GM12878 (cell line): Measurements from ENCODE around the gene CNR1. TPM values are rescaled to one million over a fixed set of nuclear protein-coding genes. Genes with fewer than 3 reads are reported as not detected.

Experiments used
- ATAC-seq: fragments of 200-7000 bp; cut with Tn5 transposase; 3 replicates; pipeline ENCODE4 v1.9.1; 2020; ENCODE audit warnings: mild to moderate bottlenecking, moderate library complexity
- BruUV-seq: library from RNA; stranded (reverse); fragments of 400-500 nt; replicated peaks from 2 replicates; lab custom pipeline; 2021; lab: Mats Ljungman, UMichigan
- CTCF ChIA-PET: fragments of 300-600 bp; sonication (Branson Sonifier 250); formaldehyde crosslinking; extraction: SDS; loops from one replicate; lab custom pipeline; 2021; ENCODE audit warnings: inconsistent platforms; lab: Yijun Ruan, JAX
- POLR2A ChIA-PET: fragments of 350-600 bp; formaldehyde crosslinking; extraction: SDS; loops from one replicate; lab custom pipeline; 2021; ENCODE audit warnings: inconsistent platforms; lab: Charles Lee
- RAD21 ChIA-PET: fragments of 300-600 bp; sonication (Branson Sonifier 250); formaldehyde crosslinking; loops from one replicate; lab custom pipeline; 2023; ENCODE audit warnings: antibody characterized with exemption; ENCODE audit not compliant: unreplicated experiment; lab: Charles Lee
- SMC1A ChIA-PET: fragments of 300-600 bp; sonication (Branson Sonifier 250); formaldehyde crosslinking; loops from one replicate; lab custom pipeline; 2023; ENCODE audit not compliant: unreplicated experiment, uncharacterized antibody; lab: Charles Lee
- DNase-seq: peaks from one replicate; pipeline ENCODE4 v3.0.0-alpha.2; 2011; ENCODE audit warnings: low read depth, low spot score
- FAIRE-seq: peaks from 3 replicates; lab custom pipeline; 2011; peaks lifted over from hg19 to GRCh38; lab: Jason Lieb, UNC
- H2AFZ ChIP-seq: 2 replicates; pipeline ENCODE4 v1.6.0; 2011; ENCODE audit warnings: low read depth, low read length, control low read depth; ENCODE audit not compliant: control insufficient read depth
- H3K27ac ChIP-seq: 2 replicates; pipeline ENCODE4 v1.5.1; 2011; ENCODE audit warnings: control low read depth; ENCODE audit not compliant: control insufficient read depth, insufficient read depth
- H3K27me3 ChIP-seq, 2 experiments: replicated peaks in 1 of 2; 2 replicates each; pipeline versions ENCODE4 v1.6.0 to v1.6.1; 2011; ENCODE audit warnings: low read length in 1 of 2; ENCODE audit not compliant: control insufficient read depth in 2 of 2, insufficient read depth in 2 of 2
- H3K36me3 ChIP-seq, 2 experiments: 2 replicates each; pipeline ENCODE4 v1.5.1; 2011; ENCODE audit warnings: low read length in 1 of 2; ENCODE audit not compliant: control insufficient read depth in 2 of 2, insufficient read depth in 2 of 2
- H3K4me1 ChIP-seq: 2 replicates; pipeline ENCODE4 v1.6.1; 2011; ENCODE audit warnings: mild to moderate bottlenecking, low read length, moderate library complexity, mixed read lengths; ENCODE audit not compliant: control insufficient read depth, insufficient read depth
- H3K4me2 ChIP-seq: 2 replicates; pipeline ENCODE4 v1.6.0; 2011; ENCODE audit warnings: control low read depth; ENCODE audit not compliant: control insufficient read depth, insufficient read depth
- H3K4me3 ChIP-seq: fragments of 200-600 bp; sonication (generic); 2 replicates; pipeline ENCODE4 v1.5.1; 2016
- H3K79me2 ChIP-seq: 2 replicates; pipeline ENCODE4 v1.6.0; 2011; ENCODE audit warnings: low read length; ENCODE audit not compliant: control insufficient read depth, insufficient read depth
- H3K9ac ChIP-seq: 2 replicates; pipeline ENCODE4 v1.8.0; 2011; ENCODE audit warnings: low read length, control low read depth, mixed read lengths; ENCODE audit not compliant: control insufficient read depth, insufficient read depth
- H3K9me3 ChIP-seq: replicated peaks from 3 replicates; pipeline ENCODE4 v1.5.1; 2011; ENCODE audit warnings: mild to moderate bottlenecking, low read length; ENCODE audit not compliant: control insufficient read depth, insufficient read depth
- H4K20me1 ChIP-seq: 2 replicates; pipeline ENCODE4 v1.6.0; 2011; ENCODE audit not compliant: control insufficient read depth, insufficient read depth
- CREB1 ChIP-seq: IDR thresholded peaks from 2 replicates; pipeline ENCODE4 v1.6.1; 2012; ENCODE audit warnings: low read depth, mild to moderate bottlenecking, inconsistent platforms
- EED ChIP-seq: sonication (generic); IDR thresholded peaks from 2 replicates; pipeline ENCODE4 v1.6.1; 2016; ENCODE audit warnings: antibody characterized with exemption, low read depth
- ETV6 ChIP-seq, 2 experiments: fragments of 450-650 bp in 1 of 2; IDR thresholded peaks in 1 of 2; conservative IDR thresholded peaks in 1 of 2; 2 replicates each; pipeline ENCODE4 v1.6.1; 2014; ENCODE audit warnings: antibody characterized with exemption in 1 of 2, borderline replicate concordance in 1 of 2, low read depth in 1 of 2, mild to moderate bottlenecking in 1 of 2, moderate library complexity in 1 of 2
- PKNOX1 ChIP-seq: fragments of 450-650 bp; IDR thresholded peaks from 2 replicates; pipeline ENCODE4 v1.6.1; 2016; ENCODE audit warnings: mild to moderate bottlenecking
- RCOR1 ChIP-seq: conservative IDR thresholded peaks from 2 replicates; pipeline ENCODE4 v1.6.1; 2012; ENCODE audit warnings: low read depth, low read length, improper control_type of control experiment
- SRF ChIP-seq, 2 experiments: IDR thresholded peaks; 2 replicates each; pipeline ENCODE4 v1.6.1; 2011; ENCODE audit warnings: low read depth in 2 of 2, low read length in 2 of 2, mild to moderate bottlenecking in 1 of 2, moderate library complexity in 1 of 2
- WGBS: methylation state at CpG from one replicate; pipeline ENCODE4 v1.1.6; 2016; ENCODE audit warnings: low lambda C conversion rate; ENCODE audit not compliant: insufficient replicate concordance, insufficient coverage; ENCODE audit errors: missing lambda C conversion rate; 5-methylcytosine and 5-hydroxymethylcytosine counted together
- in situ Hi-C: fragments of 300-500 bp; cut with MboI; formaldehyde crosslinking; loops from 9 replicates; pipeline ENCODE4 v1.14.3; 2018; ENCODE audit warnings: mixed read lengths
- intact Hi-C: fragments of 100-400 bp; cut with micrococcal nuclease; formaldehyde crosslinking; loops from one replicate; pipeline ENCODE4 v1.14.2; 2022; ENCODE audit not compliant: unreplicated experiment
- polyA plus RNA-seq, 11 experiments: library from polyadenylated mRNA; depleted of rRNA in 4 of 11; unstranded in 6 of 11; stranded (reverse) in 5 of 11; fragments of >200 nt; fragmentation: Nextera tagmentation in 4 of 11; fragmentation: Illumina TruSeq in 1 of 11; extraction: Ambion mirVana in 4 of 11; extraction: Trizol in 1 of 11; gene quantifications; 1 replicate in 1 of 11; 2 replicates in 10 of 11; pipeline versions ENCODE4 v1.2.1 to v1.2.3, GENCODE V29; 2011 to 2016; ENCODE audit warnings: inconsistent platforms in 2 of 11, missing spikeins in 2 of 11, low read depth in 1 of 11
- total RNA-seq, 4 experiments: library from RNA; depleted of rRNA in 3 of 4; stranded (reverse); fragments of >200 nt in 3 of 4; fragmentation: Illumina TruSeq in 1 of 4; extraction: Trizol in 1 of 4; gene quantifications; 2 replicates each; pipeline versions ENCODE4 v1.2.1 to v1.2.3, GENCODE V29; 2013 to 2021

The CNR1 gene
- total and polyA plus RNA-seq, 10 of the 15 experiments (the other 5 are each of a cell fraction or from before 2014, with no cell fraction given): 2.2 to 15.4 (median 8.5) TPM

DNA sequence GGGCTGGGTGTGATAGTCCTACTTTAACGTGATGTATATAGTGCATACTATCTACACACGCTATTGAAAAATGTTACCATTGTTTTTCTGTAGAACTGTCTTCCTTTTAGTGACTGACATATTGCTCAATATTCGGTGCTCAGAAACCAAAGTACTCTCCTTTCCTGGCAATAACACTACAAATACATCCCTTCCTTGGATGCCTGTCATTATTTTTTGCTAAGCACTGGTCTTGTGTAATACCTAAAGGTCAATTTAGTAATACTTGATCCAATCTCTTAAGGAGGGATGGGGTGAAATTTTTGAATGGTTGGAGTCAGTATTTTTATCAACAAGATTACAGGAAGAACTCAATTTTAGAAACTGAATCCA, 23.9 kb downstream of the CNR1 start:
- FAIRE-seq (no peak), DNase-seq (no peak), ATAC-seq (no peak)
- H3K27ac ChIP-seq: peak overlapping the region; percentile 61
- intact Hi-C loops: loop anchor here (2.0 kb wide), 1 partner anchor 23 kb away; no protein-coding TSS in a partner anchor
- peak overlapping the region; percentile 13; the same call in 1 of the 2 replicates for H3K9ac ChIP-seq
- H3K79me2 ChIP-seq: no peaks in the 10 kb centered on the region
- peak overlapping the region; percentile 67 for H3K4me2 ChIP-seq
- no peaks in the 10 kb centered on the region for H3K27me3 ChIP-seq
- peaks cover 0 to 2% of the 10 kb centered on the region in 2 experiments; a peak in 1 of 4 replicates for H3K36me3 ChIP-seq
- H2AFZ ChIP-seq: peak overlapping the region; percentile 65
- H3K9me3 ChIP-seq: peaks cover 2% of the 10 kb centered on the region; the same call in 2 of the 3 replicates
- H4K20me1 ChIP-seq: no peaks in the 10 kb centered on the region
- POLR2A ChIA-PET: interaction anchor here (1.0 to 2.4 kb wide), 5 partner anchors 18 to 309 kb away, joined by 3 to 12 read pairs (median 5); no protein-coding TSS in a partner anchor
- H3K4me1 ChIP-seq: peaks cover 18% of the 10 kb centered on the region
- TF ChIP-seq PKNOX1 (0 out of 2 replicates have a peak, but pooled peaks have one; percentile 14), SRF (IDR thresholded peaks at IDR 0.05; ENCODE audit: low read depth in 2 of 2, low read length in 2 of 2) (no peak), CREB1 (no peak), RCOR1 (no peak), EED (no peak), ETV6 (conservative IDR thresholded peaks at IDR 0.05 in 1 of 2, IDR thresholded peaks at IDR 0.05 in 1 of 2; ENCODE audit: borderline replicate concordance in 1 of 2, low read depth in 1 of 2) (0 out of 4 replicates have a peak, but pooled peaks of 1 of the 2 experiments have one; percentile 5)
- SMC1A ChIA-PET: interaction anchor here (0.6 to 2.2 kb wide), 26 partner anchors 10 to 729 kb away, joined by 3 to 11 read pairs (median 5); partner anchors contain the start of gene CNR1
- in situ Hi-C loops: no loop called here
- TSS peak; percentile 25 for BruUV-seq
- CTCF ChIA-PET: interaction anchor here (0.6 to 1.5 kb wide), 15 partner anchors 9 to 729 kb away, joined by 3 to 7 read pairs (median 3); partner anchors contain the start of gene CNR1
- 14% methylated on average over 3 of the region's 3 CpGs for WGBS
- no peak overlapping the region for H3K4me3 ChIP-seq
- RAD21 ChIA-PET: interaction anchor here (0.6 to 2.5 kb wide), 23 partner anchors 9 to 727 kb away, joined by 3 to 23 read pairs (median 5); no protein-coding TSS in a partner anchor
